Measurements from ENCODE around the gene MYCBP. TPM values are rescaled to one million over a fixed set of nuclear protein-coding genes. Genes with fewer than 3 reads are reported as not detected.

Gene MYCBP
- polyA plus RNA-seq, 1 donor (not counting 4 experiments of a cell fraction or from before 2014, with no cell fraction given): 39.9 TPM

DNA sequence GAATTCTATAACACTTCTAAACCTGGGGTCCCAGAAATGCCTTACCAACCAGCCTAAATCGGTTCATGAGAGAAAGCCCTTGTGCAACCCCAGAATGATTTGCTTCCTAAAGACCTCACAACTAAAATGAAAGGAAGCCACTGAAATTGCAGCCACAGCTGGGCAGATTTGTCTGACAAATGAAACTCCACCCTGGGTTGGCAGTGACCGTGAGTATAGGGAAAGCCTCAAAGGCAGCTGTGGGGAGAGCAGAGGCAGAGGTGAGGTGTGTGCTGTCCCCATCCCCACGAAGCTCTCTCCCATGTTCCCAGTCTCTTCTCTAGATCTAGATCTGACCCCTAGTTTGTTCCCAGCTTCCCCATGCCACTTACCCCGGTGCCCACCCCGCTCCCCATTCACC, 45.4 kb upstream of the MYCBP start:
- H2AFZ ChIP-seq (ENCODE audit: control insufficient read depth, low read length): no peak overlapping the region
- TF ChIP-seq, protein P1, sequence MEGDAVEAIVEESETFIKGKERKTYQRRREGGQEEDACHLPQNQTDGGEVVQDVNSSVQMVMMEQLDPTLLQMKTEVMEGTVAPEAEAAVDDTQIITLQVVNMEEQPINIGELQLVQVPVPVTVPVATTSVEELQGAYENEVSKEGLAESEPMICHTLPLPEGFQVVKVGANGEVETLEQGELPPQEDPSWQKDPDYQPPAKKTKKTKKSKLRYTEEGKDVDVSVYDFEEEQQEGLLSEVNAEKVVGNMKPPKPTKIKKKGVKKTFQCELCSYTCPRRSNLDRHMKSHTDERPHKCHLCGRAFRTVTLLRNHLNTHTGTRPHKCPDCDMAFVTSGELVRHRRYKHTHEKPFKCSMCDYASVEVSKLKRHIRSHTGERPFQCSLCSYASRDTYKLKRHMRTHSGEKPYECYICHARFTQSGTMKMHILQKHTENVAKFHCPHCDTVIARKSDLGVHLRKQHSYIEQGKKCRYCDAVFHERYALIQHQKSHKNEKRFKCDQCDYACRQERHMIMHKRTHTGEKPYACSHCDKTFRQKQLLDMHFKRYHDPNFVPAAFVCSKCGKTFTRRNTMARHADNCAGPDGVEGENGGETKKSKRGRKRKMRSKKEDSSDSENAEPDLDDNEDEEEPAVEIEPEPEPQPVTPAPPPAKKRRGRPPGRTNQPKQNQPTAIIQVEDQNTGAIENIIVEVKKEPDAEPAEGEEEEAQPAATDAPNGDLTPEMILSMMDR (optimal IDR thresholded peaks at IDR 0.05 in 1 of 3, IDR thresholded peaks at IDR 0.05 in 1 of 3, conservative IDR thresholded peaks at IDR 0.05 in 1 of 3; ENCODE audit: extremely low read depth in 1 of 3, insufficient read depth in 2 of 3, low read length in 3 of 3): no peak
- TF ChIP-seq EZH2 (IDR thresholded peaks at IDR 0.05; ENCODE audit: low read length): no peak
- no peaks in the 10 kb centered on the region for H3K9me3 ChIP-seq (ENCODE audit: control insufficient read depth, low read depth, low read length)
- dilution Hi-C loops (cut with MboI; ENCODE audit: extremely low pct_ligation_motif_present, low sequenced_read_pairs): no loop called here
- no peaks in the 10 kb centered on the region for H3K27me3 ChIP-seq (ENCODE audit: control insufficient read depth, extremely low read depth, insufficient read depth, low read length)
- DNase-seq (ENCODE audit: low read depth, low spot score): no peak
- H4K20me1 ChIP-seq (ENCODE audit: control insufficient read depth, extremely low read depth, insufficient read depth, low read length): no peaks in the 10 kb centered on the region
- no peaks in the 10 kb centered on the region for H3K9me1 ChIP-seq (ENCODE audit: control insufficient read depth, extremely low read depth, insufficient read depth, low read length)
- no peak overlapping the region for H3K27ac ChIP-seq (ENCODE audit: control insufficient read depth, insufficient read depth, low read length)
- no peak for FAIRE-seq
- no peak overlapping the region for H3K9ac ChIP-seq (ENCODE audit: control insufficient read depth, extremely low read depth, insufficient read depth, low read length)
- no peaks in the 10 kb centered on the region for H3K79me2 ChIP-seq (ENCODE audit: control insufficient read depth, insufficient read depth, low read length)
- no peaks in the 10 kb centered on the region for H3K4me1 ChIP-seq (ENCODE audit: control insufficient read depth, extremely low read depth, insufficient read depth, low read length)
- H3K4me2 ChIP-seq (ENCODE audit: control insufficient read depth, extremely low read depth, insufficient read depth, low read depth, low read length): no peak overlapping the region
- no peak overlapping the region for H3K4me3 ChIP-seq (ENCODE audit: control insufficient read depth in 2 of 3, extremely low read depth in 1 of 3, insufficient read depth in 2 of 3, low read depth in 1 of 3, low read length in 3 of 3)
- H3K36me3 ChIP-seq (ENCODE audit: control insufficient read depth in 2 of 2, extremely low read depth in 1 of 2, insufficient read depth in 2 of 2, low read length in 2 of 2): peaks cover 0 to 4% of the 10 kb centered on the region in 2 experiments

DNA sequence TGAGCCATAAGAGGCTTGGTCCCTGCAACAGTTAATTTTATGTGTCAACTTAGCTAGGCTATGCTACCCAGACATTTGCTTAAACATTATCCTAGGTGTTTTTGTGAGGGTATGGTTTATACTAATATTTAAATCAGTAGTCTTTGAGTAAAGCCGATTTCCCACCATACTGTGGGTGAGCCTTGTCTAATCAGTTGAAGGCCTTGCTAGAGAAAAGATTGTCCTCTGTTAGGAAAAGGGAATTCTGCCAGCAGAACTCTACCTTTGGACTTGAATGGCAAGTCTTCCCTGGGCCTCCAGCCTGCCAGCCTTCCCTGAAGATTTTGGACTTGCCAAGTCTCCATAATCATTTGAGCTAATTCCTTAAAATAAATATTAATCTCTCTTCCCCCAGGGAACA, 44.6 kb upstream of the MYCBP start:
- Histone ChIP-seq H3K4me2 (ENCODE audit: control insufficient read depth, extremely low read depth, insufficient read depth, low read depth, low read length) (no peak overlapping the region), H2AFZ (ENCODE audit: control insufficient read depth, low read length) (no peak overlapping the region), H3K27ac (ENCODE audit: control insufficient read depth, insufficient read depth, low read length) (no peak overlapping the region), H3K4me1 (ENCODE audit: control insufficient read depth, extremely low read depth, insufficient read depth, low read length) (no peaks in the 10 kb centered on the region), H3K9ac (ENCODE audit: control insufficient read depth, extremely low read depth, insufficient read depth, low read length) (no peak overlapping the region), H3K79me2 (ENCODE audit: control insufficient read depth, insufficient read depth, low read length) (no peaks in the 10 kb centered on the region), H3K4me3 (ENCODE audit: control insufficient read depth in 2 of 3, extremely low read depth in 1 of 3, insufficient read depth in 2 of 3, low read depth in 1 of 3, low read length in 3 of 3) (no peak overlapping the region), H3K9me3 (ENCODE audit: control insufficient read depth, low read depth, low read length) (no peaks in the 10 kb centered on the region), H3K36me3 (ENCODE audit: control insufficient read depth in 2 of 2, extremely low read depth in 1 of 2, insufficient read depth in 2 of 2, low read length in 2 of 2) (peaks cover 0 to 5% of the 10 kb centered on the region in 2 experiments), H3K27me3 (ENCODE audit: control insufficient read depth, extremely low read depth, insufficient read depth, low read length) (no peaks in the 10 kb centered on the region), H4K20me1 (ENCODE audit: control insufficient read depth, extremely low read depth, insufficient read depth, low read length) (no peaks in the 10 kb centered on the region), H3K9me1 (ENCODE audit: control insufficient read depth, extremely low read depth, insufficient read depth, low read length) (no peaks in the 10 kb centered on the region)
- dilution Hi-C loops (cut with MboI; ENCODE audit: extremely low pct_ligation_motif_present, low sequenced_read_pairs): no loop called here
- TF ChIP-seq EZH2 (IDR thresholded peaks at IDR 0.05; ENCODE audit: low read length): no peak
- TF ChIP-seq, protein P1 (optimal IDR thresholded peaks at IDR 0.05 in 1 of 3, IDR thresholded peaks at IDR 0.05 in 1 of 3, conservative IDR thresholded peaks at IDR 0.05 in 1 of 3; ENCODE audit: extremely low read depth in 1 of 3, insufficient read depth in 2 of 3, low read length in 3 of 3): no peak
- DNase-seq (ENCODE audit: low read depth, low spot score) (no peak), FAIRE-seq (no peak)

All from keratinocyte (primary cell).